Activated CD8-positive, alpha-beta memory T cell treated with anti-CD3 and anti-CD28 coated beads, Interleukin-2, amount 50 U/mL, for 1 hour (primary cell): ENCODE results near the gene ADCY9.

ENCODE experiments used
- DNase-seq: peaks from one replicate; pipeline ENCODE4 v3.0.0-alpha.2; 2020; ENCODE audit errors: extremely low read depth

The ADCY9 gene

GRCh38 chr16:4123616-4124300 is 7.5 kb upstream of the ADCY9 start:
- no peak for DNase-seq

GRCh38 chr16:4120176-4120575 is 3.9 kb upstream of the ADCY9 start:
- no peak for DNase-seq

DNA sequence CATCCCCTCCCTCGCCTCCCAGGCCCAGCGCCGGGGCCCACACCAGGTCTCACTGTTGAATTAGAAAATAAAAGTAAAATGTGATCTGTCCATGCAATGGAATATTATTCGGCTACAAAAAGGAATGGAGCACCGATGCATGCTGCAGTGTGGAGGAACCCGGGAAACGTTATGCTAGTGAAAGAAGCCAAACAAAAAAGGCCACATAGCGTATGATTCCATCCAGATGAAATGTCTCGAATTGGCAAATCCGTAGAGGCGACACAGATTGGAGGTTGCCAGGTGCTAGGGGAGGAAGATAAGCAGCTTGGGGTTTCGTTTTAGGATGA is 972 bp upstream of the ADCY9 start:
- DNase-seq: no peak

DNA sequence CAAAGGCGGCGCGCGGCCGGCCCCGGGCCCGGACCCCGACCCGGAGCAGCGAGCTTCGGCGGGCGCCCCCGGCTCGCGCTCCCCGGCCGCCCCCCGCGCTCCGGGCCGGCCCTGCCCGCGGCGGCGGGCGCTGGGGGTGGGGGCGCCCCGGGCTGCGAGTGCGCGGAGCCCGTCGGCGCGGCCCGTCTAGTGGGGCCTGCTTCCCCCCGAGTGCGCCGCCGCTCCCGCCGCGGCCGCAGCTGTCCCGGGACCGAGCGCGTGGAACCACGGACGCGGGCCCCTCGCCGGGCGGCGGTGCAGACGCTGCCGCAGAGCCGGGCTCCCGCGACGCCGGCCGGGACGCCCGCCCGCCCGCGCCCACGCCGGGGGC is 308 bp downstream of the ADCY9 start:
- DNase-seq: no peak

DNA sequence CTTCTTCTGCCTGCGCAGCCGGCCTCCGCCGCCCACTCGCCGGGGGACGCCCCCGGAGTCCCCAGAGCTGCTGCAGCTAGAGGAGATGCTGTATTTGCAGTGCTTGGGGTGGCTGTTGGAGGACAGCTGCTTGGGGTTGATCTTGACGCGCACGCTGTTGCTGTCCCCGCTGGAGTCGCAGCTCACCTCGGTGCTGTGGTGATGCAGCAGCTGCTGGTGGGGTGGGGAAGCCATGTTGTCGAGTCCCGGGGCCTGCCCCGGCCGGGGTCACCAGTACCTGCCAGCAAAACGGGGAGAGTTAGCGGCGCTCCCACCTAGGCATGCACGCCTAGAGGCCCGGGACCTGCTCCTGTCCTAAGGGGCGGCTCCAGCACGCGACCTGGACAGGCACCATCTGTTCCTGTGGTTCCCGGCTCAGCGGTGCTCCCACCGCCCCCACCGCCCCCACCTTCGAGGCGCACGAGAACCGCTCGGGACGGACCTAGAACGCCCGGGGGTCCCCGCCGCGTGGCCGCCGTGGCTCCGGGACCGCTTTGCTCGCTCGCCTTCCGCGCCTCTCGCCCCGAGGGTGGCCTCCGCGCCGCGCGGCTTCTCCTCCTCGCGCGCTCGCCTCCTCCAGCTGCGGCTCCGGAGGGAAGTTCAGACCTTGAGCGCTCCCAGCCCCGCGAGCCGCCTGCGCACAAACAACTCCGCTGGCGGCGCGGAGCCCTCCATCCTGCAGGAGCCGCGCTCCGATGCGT is 863 bp downstream of the ADCY9 start:
- DNase-seq: no peak

DNA sequence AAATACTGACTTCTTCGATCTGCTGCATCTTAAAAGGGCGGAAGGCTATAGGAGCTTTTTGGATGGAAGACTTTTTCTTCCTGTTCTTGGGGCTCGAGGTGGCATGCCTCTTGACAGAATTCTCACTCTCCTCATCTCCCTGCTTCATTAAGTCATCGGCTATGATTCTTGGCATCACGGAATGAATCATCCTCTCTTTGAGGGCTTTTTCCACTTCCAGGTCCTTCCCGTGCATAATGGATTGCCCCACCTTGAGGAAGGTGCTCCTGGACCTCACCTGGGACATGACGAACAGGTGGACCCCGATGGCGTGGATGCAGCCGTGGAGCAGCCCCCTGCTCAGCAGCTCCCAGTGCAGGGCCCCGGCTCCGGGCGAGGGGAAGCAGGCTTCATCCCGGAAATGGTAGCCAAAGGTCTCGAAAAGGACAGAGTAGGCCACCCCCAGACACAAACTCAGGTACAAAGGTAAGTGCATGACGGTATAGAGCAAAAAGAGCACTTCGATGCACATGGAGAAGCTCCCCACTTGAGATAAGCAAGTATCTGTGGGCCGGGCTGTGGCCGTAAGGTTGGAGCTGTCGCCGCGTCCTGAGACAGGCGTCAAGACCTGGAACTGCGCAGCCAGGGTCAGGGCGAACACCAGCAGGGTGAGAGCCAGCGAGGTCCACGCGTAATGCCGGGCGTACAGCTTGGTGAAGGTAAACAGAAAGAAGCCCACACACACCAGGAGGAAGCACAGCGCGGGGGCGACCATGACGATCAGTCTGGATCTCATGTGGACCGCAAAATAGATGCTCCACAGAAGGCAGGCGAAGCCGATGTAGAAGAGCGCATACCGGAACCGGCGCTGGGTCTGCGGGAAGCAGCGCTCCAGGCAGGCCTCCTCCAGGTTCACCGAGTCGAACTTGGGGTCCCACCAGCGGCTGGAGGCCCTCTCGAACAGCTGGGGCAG is 1.7 kb downstream of the ADCY9 start:
- no peak for DNase-seq

DNA sequence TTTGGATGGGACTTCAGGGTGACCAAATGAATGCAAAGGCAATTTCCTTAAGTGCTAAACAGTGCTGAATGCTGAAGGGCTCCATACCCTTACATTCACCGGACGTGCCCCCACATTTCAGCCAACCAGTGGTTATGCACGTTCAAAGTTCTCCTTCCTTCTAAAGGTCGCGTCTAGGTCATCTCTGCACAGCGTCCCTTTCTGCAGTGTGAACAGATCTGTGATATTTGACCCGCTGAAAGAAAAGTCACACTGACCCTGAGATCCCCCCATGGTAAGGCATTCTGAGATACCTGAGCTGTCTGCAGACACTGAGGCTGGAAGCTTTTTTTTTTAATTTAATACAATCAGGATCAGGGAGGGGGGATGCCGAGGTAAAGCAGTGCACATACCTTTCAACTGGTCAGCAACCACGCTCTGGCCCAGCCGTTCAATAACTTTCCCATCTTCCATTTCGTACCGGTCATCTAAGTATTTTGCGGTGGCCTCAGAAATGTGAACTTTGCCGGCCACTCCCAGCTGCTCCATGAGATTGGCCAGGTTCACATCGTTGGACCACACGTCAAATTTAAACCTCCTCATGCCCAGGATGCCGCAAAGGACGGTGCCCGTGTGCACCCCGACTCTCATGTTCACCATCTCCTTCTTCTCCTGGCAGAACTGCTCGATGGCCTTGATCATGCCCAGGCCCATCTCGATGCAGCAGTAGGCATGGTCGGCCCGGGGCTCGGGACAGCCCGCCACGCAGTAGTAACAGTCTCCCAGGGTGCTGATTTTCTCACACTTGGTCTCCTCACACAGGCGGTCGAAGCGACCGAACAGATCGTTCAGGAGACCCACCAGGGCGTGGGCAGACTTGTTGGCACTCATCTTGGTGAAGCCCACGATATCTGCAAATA is 2.6 kb downstream of the ADCY9 start:
- DNase-seq: no peak

DNA sequence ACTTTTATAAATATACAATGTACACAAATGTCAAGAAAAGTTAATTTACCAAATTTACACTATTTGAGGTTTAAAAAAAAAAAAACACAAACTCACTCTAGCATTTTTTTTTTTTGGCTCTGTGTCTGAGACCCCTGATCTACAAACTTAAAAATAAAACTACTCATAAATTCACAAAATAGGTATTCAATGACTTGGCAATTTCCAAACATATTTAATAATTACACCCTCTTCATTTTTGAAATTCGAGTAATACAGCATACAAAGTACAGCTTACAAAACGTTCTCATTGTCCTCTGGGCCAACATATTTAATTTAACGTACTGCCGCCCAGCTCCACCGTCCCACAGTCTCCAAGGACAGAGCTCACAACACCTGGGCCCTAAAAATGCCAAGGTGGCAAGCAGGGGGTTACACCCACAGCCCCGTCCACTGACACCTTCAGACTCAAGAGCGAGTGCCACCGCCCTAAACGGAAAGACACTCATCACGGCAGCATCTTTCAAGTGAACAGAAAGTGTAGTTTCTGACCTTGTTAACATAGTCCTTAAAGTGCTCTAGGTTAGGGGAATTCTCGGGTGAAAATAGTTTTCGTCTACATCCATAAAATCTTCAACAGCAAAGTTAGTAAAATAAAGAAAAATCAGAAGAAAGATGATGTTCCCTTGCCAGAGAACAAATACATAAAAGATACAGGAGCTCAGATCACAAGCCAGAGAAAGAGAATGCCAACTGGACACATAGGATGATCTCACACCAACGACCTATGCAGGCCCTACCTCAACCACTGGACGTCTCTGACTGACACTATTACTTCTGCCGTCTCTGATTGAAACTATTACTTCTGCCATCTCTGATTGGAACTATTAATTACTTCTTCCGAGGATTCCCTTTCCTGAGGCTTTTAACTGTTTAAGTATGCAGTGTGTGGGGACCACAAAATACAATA is 4.2 kb downstream of the ADCY9 start:
- DNase-seq: no peak

GRCh38 chr16:4110680-4111079 is 5.6 kb downstream of the ADCY9 start:
- DNase-seq: no peak

DNA sequence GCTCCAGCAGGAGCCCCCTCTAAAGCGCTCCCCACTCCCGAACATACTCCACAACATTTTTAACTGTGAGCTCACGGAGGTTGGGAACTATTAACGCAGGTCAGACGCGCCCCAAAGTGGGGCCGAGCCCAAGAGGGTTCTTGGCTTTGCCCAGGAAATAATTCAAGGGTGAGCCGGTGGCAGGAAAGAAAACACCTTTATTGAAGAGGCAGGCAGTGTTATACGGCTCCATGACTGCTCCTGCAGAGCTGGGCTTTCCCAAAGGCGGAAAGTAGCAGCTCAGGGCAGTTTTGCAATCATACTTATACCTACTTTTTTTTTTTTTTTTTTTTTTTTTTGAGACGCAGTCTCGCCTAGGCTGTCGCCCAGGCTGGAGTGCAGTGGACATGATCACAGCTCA is 6.2 kb downstream of the ADCY9 start:
- DNase-seq: no peak

GRCh38 chr16:4109250-4109736 is 6.9 kb downstream of the ADCY9 start:
- no peak for DNase-seq

GRCh38 chr16:4106516-4106915 is 9.7 kb downstream of the ADCY9 start:
- DNase-seq: no peak

DNA sequence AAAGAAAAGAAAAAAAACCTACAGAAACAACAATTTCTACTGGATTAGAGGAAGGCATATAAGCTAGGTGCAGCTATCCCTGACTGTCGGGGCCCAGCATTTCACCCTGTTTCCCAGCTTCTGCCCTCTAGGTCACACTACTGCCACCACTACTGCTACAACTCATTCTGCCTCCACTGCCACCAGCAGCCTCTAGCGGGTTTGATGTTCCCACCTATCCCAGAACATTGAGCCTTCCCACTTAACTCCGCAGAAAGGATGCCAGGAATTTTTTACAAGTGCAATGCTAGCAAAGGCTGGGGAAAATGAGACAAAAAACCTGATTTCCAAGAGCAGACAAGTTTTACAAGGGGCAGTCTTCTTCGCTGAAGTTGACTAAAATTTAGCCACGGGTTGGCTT is 10.4 kb downstream of the ADCY9 start:
- DNase-seq: no peak

DNA sequence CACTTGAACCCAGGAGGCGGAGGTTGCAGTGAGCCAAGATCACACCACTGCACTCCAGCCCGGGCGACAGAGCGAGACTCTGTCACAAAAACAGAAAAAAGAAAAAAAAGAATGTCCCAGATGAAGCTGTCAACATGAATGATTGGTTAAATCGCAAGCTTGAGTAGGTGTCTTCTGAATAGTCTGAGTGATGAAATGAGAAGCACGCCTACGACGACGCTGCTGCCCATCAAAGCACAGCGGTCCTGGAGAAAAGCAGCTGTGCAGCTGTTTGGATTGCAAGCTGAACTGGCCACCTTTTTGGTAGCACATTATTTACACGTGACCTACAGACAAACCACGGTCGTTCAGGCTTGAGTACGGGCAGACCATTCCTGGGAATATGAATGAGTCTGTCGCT is 12.5 kb downstream of the ADCY9 start:
- DNase-seq: no peak

GRCh38 chr16:4101421-4102219 is 14.6 kb downstream of the ADCY9 start:
- DNase-seq: no peak

DNA sequence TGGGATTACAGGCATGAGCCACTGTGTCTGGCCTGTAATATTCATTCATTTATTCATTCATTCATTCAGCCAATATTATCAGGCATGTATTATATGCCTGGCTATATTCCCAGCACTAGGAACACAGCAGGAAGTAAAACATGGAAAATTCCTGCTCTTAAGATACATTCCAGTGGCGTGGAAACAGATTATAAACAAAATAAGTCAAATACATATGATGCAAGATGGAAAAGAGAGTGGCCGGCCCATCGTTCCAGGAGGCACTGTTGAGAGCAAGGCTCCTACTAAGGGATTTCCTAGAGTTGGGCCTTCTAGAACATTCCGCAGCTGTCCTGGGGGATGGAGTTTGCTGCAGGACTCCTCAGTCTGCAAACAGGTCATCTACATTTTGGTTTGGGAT is 17.7 kb downstream of the ADCY9 start:
- DNase-seq: no peak

DNA sequence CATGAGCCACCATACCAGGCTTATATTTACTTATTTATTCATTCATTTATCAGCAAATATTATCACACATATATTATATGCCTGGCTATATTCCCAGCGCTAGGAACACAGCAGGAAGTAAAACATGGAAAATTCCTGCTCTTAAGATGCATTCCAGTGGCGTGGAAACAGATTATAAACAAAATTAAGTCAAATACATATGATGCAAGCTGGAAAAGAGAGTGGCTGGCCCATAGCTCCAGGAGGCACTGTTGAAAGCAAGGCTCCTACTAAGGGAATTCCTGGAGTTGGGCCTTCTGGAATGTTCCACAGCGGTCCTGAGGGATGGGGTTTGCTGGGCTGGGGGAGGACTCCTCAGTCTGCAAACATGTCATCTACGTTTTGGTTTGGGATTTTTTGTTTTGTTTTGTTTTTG is 18.4 kb downstream of the ADCY9 start:
- DNase-seq: no peak

GRCh38 chr16:4096509-4096908 is 19.7 kb downstream of the ADCY9 start:
- DNase-seq: no peak

DNA sequence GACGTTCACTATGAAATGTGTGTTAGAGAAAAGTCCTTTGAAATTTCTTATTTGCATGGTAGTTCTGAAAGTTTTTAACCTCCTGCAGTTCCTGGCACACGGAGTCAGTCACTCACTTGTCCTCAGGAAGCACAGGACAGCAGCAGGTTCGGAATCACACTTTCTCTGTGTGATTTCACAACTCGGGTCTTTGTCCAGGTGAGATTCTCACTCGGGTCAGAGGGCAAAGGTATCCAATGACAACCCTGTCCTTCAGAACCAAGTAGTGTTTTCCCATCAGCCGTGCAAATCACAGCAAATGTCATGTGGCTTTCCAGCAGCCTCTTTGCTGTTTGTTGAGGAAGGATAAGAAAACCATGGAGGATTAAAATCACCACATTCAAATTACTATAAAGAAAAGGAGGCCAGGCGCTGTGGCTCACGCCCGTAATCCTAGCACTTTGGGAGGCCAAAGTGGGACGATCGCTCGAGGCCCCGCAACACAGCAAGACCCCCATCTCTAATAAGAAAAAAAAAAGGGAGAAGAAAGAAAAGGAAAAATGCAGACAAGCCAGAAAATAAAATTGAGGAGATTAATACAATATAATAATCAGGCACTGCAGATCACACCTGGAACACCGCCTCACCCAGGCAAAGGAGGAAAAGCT is 22.0 kb downstream of the ADCY9 start:
- no peak for DNase-seq
